Hematopoietic multipotent progenitor cell (in vitro differentiated cells): Measurements from ENCODE around the gene PIEZO1. TPM values are rescaled to one million over a fixed set of nuclear protein-coding genes. Genes with fewer than 3 reads are reported as not detected.
A peak's percentile ranks its signal among the peaks of the same experiment; 100 is the strongest.

ENCODE experiments used
- DNase-seq, 3 donors: peaks; one replicate each; pipeline ENCODE4 v3.0.0-alpha.2; 2011 to 2015; ENCODE audit warnings: low read depth in 2 of 3, low spot score in 2 of 3
- total RNA-seq: library from RNA; depleted of rRNA; stranded (reverse); fragments of >200 nt; gene quantifications from one replicate; pipeline ENCODE4 v1.2.3, GENCODE V29; 2012

Gene PIEZO1
- total RNA-seq, 1 donor: 394 TPM

DNA sequence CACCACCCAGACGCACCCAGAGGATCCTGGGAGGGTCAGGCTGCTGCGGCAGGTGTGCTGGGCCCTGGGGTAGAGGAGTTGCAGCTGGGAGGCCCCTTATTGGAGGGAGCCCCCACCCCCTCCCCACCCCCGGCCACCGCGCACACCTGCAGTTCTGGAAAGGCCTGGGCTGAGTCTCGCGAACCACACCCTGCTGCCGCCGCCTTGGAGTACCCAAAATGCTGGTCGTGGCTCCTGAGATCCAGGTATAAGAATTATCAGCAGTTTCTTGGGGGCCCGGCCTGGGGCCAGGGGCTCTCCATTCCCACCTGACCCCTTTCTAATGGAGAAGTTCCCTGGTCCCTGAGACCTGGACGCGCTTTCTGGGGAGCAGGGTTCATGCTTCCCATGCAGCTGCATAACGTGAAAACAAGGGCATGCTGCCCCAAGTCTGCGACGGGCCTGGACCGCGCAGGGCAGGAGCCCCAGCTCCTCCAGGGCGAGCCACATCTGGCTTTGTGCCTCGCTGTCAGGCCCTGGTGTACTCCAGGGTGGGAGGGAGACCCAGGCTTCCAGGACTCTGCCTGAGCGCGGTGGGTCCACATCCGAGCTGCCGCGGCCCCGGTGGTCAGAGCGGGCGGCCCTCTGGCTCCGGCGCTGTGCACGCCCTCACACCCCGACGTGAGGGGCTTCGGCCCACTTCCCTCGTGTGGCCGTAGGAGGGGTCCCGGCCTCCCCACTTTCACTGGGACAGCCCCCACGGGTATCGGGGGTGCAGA, 91.4 kb downstream of the PIEZO1 start:
- no peak for DNase-seq

DNA sequence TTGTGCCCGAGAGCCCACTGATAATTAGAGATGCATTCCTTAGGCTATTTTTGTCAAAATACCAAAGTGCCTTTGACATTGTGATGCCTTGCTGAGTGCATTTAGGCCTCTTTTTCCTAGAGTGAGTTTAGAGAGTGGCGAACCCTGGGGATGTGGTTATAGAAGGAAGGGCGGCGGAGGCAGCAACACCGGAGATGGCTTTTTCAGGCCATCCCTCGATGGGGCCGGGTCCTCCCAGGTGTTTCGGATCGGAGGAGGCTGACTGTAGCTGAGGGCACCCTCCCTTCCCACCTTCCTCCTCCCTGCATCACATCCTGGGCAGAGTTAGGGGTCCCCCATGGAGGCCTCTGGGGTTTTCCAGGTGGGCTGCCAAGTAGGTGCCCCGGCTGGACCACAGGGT, 92.2 kb downstream of the PIEZO1 start:
- no peak for DNase-seq

DNA sequence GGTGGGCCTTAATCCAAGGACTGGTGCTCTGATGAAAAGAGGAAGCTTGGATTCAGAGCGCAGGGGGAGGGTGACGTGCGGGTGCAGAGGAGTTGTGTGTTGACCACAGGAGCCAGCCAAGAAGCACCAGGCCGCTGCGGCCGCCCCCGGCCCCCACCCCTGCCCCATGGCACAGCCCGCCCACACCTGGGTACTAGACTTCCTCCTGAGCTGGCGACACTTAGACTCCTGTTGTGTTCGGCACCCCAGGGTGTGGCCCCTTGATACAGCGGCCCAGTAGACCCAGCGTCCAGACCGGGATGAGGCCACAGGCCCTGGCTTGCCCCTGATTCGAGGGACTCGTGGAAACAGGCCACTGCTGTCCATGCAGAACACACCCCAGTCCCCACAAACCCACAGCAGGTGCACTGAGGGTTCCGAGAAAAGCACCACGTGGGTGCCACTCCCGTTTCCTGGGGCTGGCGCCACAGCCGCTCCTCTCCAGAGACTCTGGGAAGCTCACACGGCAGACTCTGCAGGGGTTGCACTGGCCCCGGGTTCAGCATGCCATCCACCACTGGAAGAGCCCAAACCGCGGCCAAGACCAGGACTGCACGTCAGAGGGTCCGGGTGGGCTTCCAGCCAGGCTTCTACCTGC, 93.0 kb downstream of the PIEZO1 start:
- peak in 2 of 3 donors; percentile 72 to 82 for DNase-seq

DNA sequence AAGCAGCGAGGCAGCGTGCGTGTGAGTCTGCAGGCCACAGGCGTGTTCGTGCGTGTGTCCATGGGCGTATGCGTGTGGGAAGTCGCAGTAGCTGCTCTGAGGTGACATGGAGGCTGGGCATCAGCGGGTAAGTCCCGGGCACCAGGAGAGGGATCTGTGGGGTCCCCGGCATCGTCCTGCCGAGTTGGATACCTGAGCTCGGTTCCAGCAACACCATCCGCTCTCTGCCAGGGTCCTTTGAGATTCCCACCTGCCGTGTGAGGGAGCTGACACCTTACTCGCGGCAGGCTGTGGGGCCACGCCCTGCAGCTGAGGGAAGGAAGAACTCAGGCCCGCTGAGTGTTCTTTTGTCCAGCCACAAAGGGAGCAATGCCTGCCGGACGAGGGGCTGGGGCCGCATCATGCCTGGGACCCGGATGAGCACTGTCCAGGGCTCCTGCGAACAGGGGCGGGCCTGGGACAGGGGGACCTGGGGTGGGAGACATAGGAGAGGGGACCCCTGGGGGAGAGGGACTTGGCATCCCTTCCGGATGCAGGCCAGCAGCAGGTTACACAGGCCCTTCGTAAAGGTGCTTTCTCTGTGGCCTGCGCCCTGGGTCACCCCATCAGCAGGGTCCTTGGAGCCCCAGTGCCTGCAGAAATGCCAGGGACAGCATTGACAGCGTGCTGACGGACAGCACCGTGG, 93.7 kb downstream of the PIEZO1 start:
- DNase-seq: no peak

DNA sequence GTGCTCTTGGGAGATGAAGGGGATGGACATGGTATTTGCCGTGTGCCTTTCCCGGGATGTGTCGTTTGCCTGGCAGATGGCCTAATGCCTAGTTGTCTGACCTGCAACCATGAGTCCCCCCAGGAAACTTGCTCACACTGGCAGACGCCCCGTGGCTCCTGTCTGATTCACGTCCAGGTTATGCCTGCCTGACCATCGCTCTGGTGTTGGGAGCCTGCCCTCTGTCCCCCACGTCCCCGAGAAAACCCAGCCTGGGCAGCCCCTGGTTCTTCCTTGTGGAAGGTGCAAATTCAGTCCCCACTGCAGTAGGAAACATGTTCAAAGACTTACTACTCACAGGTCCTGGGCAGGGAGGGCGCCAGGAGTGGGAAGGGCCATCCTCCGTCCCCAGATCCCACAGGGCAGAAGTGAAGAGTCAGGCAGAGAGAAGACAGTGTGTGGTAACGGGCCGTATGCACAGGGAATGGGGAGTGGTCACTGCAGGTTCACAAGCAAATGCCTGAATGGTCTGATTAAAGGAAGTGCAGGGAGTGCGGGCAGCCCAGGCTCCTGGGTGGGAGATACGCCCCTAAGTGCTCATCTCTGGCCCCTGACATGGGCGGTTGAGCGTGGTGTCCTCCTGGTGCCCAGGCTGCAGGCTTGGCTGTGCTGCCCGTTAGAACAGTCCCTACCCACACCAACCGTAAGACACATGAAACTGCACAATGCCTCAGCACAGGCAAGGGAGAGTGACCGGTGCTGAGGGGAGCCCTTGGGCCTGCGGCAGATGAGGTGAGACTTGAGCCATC, 94.5 kb downstream of the PIEZO1 start:
- no peak for DNase-seq

DNA sequence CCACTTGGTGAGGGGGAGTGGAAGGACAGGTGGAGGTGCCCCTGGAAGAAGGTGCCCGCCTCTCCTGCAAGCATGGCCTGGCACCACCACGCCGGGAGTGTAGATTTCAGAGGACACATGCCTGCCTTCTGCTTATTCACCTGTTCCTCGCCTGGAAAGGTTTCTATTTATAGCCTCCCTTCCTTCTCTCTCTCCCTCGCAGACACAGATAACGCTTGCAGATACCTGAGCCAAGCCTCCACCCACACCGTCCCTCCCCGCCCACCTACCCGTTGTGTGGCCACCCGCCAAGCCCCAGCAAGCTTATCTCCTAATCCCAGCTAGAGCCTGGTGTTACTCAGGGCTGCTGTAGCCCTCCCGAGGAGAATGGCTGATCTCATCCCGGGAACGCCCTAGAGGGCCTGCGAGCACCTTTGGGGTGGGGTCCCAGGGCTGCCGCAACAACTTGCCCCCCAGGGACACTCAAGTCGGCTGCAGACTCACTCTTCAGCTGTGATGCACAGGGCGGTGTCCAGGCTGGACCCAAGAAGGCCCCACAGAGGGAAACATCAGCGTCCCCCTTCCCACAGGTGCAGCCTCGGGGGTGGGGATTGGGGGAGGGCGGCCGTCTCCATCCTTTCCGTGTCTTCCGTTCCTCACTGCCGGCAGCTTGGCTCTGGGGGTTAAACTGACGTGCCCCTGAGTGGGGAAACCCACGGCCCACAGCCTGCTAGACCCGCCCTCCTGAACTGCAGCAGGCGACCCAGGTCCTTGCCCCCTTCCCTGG, 96.8 kb downstream of the PIEZO1 start:
- DNase-seq: no peak

DNA sequence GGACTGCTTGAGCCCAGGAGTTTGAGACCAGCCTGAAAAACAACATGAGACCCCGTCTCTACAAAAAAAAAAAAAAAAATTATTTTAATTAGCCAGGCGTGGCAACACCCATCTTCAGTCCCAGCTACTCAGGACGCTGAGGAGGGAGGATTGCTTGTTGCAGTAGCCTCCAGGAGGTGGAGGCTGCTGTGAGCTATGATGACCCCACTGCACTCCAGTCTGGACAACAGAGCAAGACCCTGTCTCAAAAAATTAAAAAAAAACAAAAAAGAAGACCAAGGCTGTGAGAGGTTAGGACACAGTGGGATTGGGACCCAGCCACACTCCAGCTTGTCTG, 97.4 kb downstream of the PIEZO1 start:
- DNase-seq: no peak

DNA sequence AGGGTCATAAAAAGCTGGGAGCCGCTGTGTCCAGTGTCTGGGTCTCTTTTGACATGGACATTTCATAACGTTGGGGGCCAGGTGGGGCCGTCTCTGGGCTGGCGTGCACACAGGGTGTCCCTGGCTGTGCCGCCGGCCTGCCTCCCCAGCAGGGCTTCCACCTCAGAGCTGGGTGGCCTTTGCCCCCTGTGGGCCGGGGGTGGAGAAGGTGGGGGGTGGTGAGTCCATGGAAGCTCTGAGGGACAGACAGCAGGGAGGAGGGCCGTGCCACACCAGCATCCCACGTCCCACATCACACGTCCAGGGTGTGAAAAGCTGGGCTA, 97.8 kb downstream of the PIEZO1 start:
- DNase-seq: no peak

DNA sequence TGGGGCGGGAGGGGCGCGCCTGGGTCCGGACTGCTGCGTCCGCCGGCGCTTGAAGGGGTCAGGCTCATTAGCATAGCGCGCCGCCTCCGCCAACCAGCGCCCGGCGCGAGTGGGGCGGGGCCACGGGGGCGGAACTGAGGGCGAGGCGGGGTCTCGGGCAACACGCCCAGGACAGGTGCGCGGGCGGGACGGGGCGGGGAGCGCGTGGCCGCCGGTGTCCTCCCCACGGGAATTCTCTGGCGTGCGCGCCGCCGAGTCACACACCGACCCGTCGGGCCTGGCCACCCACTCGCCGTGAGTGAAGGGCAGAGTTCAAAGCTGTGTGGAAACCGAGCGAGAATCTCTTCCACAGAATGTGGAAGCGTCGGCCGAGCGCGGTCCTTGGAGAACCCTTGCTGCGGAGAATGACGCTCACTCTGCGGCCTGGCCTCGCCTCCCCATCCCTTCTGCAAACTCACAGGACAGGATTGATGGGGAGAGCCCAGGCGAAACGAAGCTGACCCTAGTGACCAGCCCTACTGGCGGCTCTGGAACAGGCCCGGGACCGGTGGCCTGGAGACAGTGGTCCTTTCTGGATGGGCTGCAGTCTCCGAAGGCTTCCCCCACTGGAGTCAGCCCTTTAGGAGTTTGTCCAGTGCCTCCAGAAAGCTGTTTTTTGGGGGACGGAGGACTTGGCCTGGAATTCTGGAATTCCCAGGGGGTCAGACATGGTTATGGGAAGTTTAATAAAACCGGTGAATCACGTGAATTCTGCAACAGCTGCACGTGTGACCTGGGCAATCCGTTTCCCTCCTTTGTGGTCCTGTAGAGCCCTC, 98.4 kb downstream of the PIEZO1 start, which contains the start of gene SNAI3:
TSS of gene SNAI3 (minus strand) at position 69 of the 815 bp plus-strand sequence. CDS start 101 bp downstream, outside the sequence.
- peak in 2 of 3 donors; percentile 68 to 75 for DNase-seq

DNA sequence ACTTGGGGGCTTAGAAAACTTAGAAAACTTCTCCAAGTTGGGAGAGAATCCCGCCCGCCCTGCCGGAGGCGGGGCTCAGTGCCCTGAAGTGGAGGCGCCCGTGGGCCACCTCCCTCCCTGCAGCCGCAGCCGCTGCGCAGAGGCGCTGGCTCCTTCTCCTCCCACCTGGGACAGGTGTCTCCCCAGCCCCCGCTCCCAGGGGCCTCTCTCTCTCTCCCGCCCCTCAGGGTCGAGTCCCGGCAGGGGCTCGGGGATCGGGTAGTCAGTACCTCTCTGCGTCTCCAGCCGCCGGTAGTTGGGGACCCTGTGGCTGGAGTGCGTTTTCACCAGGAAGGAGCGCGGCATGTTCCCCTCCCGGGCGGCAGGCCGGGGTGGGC, 99.0 kb downstream of the PIEZO1 start:
- peak in 1 of 3 donors; percentile 21 for DNase-seq

DNA sequence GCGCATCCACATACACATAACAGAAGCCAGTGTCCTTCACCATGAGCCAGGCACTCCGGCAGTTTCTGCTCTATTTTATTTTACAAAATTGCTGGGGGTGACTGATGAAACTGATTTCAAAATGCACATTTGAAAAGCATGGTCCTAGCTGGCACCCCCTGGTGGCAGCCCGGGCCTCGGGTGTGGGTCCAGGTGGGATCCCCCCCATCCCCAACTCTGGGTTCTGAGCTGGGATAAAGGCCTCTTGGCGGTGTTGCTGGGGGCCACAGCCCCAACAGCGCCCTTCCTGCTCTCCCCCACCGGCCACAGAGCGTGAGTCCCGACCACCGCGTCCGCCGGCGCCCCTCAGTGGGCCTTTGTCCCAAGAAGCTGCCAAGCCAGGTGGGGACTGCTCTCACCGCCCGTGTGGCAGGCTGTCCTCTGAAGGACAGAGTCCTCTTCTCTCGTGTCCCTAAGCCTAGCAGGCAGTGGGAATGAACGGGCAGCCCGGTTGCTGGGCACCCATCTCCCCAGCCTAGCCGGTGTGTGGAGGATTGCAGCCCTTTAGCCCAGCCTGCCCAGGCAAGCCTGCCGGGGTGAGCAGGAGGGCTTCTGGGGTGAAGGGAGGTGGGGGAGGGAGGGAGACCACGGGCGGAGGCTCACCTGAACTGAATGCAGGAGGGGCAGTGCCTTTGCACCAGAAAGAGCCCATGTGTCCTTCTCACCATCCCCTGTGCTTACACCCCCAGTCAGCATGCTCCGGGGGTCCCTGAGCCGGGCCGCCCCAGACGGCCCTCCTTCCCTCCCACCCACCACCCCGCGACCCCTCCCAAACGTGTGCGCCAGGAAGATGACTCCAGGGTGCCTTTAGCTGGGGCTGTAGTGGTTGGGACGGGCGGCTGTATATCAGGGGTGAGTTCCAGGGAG, 99.6 kb downstream of the PIEZO1 start:
- peak in 2 of 3 donors; percentile 71 to 73 for DNase-seq

DNA sequence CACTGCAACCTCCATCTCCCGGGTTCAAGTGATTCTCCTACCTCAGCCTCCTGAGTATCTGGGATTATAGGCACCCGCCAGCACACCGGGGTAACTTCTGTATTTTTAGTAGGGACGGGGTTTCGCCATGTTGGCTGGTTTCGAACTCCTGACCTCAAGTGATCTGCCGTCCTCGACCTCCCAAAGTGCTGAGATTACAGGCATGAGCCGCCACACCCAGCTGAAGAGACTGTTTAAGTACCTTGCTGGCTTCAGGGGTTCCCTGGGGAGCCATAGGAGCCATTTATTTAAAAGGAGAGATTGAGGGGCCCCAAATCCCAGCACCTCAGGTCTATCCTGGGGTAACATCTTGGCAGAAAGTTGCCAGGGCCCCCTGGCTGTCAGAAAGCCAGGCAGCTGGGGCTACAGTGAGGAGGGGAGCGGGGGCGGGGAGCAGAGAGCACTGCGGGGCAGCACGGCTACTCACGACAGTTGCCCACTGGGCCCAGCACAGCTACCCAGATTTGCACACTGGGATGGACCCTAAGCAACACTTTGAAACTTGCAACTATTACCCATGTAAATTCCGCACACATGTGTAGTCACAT, 100.4 kb downstream of the PIEZO1 start:
- DNase-seq: no peak

DNA sequence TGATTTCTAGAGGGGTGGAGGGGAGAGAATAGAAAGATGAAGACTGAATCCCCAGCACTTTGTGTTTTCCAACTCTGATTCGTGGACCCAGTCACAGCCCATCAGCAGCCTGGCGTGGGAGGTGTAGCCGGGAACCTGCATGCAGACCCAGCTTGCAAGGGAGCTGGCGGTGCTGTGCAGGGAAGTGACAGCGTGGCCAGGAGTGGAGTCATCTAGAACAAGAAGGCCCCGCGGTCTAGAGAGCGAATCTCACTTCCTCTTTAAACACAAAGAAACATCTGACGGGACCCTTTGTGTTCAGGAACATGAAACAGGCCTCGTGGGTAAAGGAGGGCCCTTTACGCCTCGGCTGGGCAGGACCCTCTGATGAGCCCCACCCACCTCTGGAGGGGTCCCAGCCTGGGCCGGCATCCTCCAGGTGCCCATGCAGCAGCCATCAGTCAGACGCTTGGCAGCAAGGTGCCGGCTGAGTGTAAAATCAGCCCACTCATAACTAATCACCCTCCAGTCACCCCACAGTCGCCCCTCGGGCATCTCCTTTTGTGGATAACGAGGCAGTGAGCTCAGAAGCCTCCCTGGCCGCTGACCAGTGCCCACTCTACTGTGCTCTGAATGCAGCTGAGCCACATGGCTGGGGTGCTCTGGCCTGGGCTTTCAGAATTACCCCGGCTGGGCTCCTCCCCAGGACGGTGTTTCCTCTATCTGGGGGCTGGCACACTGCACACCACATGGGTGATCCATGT, 103.1 kb downstream of the PIEZO1 start:
- DNase-seq: peak in 2 of 3 donors; percentile 82 to 90

DNA sequence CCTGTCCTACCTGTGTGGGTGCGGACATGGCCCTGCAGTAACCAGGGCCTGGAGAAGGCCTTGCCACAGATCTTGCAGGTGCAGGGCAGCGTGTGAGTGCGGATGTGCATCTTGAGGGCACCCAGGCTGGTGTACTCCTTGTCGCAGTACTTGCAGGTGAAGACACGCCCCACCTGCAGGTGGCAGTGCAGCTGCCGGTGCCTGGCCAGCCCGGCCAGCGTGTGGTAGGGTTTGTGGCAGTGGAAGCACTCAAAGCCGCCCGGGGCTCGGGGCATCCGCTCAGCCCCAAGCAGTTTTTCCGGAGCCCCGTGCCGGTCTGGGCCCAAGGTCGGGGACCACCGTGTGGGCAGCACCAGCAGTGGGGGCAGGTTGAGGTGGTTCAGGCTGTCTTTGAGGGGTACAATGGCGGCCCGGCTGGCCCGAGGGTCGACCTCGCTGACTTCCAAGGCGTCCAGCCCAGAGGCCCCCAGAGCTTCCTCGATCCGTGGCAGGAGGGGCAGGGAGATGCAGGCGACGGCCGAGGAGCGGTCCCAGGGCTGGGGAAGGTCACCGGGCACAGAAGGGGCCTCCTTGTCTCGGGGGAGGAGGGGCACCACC, 103.8 kb downstream of the PIEZO1 start:
- peak in 1 of 3 donors; percentile 47 for DNase-seq

DNA sequence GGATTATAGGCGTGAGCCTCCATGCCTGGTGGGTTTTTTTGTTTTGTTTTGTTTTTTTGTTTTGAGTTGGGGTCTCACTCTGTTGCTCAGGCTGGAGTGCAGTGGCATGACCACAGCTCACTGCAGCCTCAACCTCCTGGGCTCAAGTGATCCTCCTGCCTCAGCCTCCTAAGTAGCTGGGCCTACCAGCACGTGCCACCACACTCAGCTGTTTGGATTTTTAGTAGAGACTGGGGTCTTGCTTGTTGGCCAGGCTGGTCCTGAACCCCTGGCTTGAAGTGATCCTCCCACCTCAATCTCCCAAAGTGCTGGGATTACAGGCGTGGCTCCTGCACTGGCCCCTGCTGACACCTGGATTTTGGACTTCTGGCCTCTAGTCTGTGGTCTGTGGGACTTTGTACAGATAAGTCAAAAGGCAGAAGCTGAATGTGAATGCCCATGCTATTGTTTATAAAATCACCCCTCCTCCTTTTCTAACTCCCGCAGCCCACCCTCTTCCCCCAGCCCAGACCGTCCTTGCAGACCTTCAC, 104.4 kb downstream of the PIEZO1 start:
- no peak for DNase-seq

DNA sequence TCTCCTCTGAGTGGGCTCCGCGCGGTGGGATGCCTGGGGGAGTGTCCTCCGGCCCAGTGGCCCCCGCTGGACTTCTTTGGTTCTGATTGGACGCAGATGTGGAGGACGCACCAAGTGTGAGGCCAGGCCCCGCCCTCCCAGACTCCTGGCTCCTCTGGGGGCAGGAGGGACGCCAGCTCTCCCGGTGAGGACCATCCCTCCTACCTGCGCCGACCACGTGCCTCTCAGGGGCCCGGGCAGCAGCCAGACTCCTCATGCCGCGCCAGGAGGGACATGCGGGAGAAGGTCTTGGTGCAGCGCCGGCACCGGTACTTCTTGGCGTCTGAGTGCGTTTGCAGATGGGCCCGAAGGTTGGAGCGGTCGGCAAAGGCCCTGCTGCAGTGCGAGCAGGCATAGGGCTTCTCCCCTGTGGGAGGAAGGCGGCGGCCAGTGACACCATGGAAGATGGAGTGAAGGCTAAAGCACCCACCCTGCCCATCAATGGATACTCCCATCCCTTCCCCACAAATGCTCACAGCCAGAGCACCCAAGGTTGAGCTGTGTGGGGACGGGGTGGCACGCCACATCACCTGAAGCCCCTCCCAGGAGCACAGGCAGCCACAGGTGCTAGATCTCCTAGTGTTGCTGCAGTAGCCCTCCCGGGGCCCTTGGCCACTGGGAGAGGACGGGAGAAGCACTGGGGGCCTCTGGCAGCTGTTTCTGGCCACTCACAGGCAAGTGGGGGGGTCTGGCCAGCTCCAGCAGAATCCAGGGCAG, 106.6 kb downstream of the PIEZO1 start:
- DNase-seq: no peak
